ENCODE results near the gene ADGRD2. TPM values are rescaled to one million over a fixed set of nuclear protein-coding genes. Genes with fewer than 3 reads are reported as not detected.

The ADGRD2 gene
- total RNA-seq, result not detected in 2 replicates

DNA sequence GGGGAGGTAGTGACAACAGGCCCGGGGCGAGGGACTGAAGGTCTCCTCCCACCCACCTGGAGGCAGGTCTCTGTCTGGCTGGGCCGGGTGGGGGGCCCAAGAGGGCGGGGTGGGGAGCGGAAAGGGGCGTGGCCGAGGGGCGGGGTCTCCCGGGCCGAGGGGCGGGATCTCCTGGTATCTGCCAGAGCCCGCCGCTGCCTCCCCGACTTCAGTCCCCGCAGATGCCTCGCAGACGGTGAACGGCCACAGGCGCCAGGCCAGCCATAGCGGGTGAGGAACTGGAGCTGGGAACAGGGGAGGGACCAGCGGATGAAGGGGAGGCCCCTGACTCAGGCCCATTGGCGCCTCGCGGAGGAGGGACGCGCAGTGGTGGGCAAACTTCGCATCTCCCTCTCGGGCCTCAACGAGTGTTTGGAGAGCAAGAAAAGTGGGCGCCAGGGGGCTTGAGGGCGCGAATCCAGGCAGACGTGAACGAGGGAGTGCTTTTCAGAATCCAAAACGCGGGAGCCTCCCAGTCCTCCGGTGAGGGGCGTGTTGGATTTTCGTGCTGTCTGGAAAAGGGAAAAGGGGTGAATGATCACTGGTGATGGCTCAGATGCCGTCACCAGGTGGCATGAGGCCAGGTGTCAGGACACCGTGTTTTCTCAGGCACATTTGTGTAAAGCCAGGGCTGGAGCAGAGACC is at the start of gene ADGRD2:
TSS of gene ADGRD2 (plus strand) at position 211 of the 684 bp plus-strand sequence. CDS start 1,216 bp downstream, outside the sequence.

GRCh38 chr9:124415102-124415851 is 35.0 kb upstream of the ADGRD2 start, which contains the start of gene PSMB7:
Gene PSMB7, minus strand, starts transcription at chr9:124415442. Its CDS starts 17 bp downstream, at chr9:124415425.

DNA sequence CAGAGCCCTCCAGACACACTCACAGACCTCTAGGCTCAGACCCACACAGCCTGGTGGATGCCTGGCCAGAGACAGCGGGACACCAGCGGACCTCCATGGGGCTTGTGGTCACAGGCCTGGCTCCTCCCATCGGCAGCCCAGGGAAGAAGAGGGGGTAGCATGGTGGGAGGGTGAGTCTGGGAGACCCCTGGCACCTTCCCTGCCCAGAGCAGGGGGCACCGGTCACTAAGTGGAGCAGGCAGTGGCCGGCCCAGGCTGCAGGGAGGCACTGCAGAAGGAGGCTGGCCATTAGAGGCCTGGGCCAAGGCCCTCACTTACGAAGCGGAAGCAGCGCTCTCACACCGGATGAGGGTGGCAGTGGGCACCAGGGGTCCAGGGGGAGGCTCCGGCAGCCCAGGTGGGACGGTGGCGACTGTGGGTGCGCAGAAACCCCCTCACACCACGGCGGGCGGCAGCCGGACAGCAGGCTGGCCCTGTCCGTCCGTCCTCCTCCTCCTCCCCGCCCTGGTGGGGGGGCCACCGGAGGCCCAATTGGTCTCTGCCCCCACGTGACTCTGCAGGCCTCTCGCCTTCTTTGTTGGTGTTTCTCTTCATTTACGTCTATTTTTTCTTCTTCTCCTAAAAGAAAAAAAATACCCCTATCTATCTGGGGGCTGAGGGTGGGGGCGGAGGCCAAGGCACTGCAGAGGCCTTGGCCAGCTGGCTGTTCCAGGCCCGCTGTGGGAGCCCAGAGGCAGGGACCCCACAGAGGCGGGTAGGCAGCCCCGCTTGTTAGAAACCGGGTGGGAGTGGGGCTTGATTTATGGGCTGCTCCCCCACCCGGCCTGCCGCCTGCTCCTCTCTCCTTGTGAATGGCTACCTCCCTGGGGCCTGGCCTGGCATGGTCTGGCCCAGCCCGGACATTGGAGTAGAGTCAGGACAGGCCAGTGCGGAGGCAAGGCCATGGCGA is 57.0 kb downstream of the ADGRD2 start, which contains the start of gene NR5A1:
TSS of gene NR5A1 (minus strand) at position 469 of the 949 bp plus-strand sequence. CDS start 4,004 bp downstream, outside the sequence.

Other genes with a start within 250 kb of the ADGRD2 start
- 30.7 and 41.9 TPM in 2 replicates for gene NEK6, start 192.5 kb upstream of the ADGRD2 start, total RNA-seq
- 181 and 202 TPM in 2 replicates for gene PSMB7, start 35.0 kb upstream of the ADGRD2 start, total RNA-seq
- not detected in 2 replicates for gene NR5A1, start 56.9 kb downstream of the ADGRD2 start, total RNA-seq